Measurements from ENCODE around the gene PVALEF. TPM values are rescaled to one million over a fixed set of nuclear protein-coding genes. Genes with fewer than 3 reads are reported as not detected.

PVALEF gene
- polyA plus RNA-seq, 10 donors = 0.13 to 0.86 (median 0.43) TPM

DNA sequence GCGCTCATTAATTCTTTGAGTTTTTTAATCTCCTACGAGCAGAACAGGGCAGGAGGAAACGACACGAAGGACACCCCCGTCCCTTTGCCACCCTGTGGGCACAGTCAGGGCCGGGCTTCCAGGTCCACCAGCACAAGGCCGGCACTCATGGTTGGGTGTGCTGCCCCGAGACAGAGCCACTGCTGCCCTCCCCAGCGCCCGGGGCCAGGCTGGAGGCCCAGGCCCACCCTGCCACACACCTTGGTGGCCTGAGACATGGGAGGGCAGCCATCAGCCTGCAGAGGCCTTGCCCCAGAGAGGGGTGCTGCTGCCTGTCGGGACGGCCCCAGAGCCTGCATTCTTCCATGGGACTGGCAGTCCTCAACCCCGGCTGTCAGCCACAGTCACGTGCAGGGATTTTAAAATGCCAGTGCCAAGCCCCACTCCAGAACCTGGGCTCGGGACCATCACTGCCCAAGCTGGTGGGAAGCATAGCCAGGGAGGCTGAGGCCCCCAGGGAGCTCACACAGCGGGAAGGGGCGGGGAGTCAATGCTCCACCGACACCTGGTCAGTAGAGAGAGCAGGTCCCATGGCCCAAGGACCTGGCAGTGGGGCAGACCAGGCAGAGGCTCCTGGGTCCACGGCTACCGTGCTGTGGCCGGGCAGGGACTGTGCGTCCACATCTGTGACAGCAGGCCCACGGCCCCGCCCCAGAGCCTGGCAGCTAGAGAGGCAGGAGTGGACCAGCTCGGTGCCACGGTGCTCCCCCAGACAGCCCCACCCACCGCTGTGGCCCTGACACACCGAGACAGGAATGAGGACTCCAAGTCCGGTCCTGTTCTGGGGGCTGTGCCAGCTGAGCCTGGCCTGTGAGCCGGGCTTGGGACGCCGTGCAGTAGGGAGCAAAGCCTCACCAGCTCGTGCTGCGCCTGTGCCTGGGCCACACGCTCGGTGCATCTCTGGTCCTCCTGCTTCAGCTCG is 29.9 kb downstream of the PVALEF start:
- DNase-seq = no peak

GRCh38 chr17:81195941-81196495 is 30.7 kb downstream of the PVALEF start:
- DNase-seq = no peak

DNA sequence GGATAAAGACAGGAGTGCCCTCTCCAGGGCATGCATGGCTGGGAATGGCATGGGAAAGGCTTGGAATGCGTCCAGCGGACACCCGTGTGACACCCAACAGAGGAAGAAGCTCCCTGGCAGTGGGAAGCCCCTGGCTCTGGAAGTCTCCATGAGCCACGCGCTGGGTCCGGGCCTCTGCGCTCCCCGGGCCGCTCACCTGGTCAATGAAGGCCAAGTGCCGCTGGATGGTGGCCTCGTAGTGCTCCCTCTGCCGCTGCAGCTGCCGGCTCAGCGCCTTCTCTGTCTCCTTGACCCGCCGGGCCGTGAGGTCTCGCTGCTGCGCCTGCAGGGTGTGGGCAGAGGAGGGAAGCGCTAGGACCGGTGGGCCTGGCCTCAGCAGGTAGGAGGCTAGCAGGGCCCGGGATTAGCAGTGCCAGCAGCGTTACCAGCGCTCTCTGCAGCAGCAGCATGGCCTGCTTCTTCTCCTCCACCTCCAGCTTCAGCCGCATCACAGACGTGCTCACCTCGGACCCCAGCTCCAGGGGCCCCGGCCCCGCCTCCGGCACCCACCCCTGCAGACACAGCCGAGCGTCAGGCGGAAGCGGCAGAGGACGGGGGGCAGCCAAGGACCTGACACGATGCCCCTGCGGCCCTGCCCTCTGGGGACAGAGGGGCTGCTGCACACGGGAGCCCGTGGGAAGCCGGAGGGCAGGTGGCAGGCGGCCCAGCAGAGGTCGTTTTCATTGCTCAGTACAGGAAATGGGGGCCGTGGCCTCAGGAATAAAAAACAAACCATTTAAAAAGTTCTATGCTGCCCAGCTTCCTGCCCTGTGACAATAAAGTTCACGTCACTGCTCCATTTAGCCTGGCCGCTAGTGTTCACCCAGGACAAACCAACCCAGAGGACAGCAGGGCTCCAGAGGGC is 31.4 kb downstream of the PVALEF start:
- no peak for DNase-seq

- no peak for DNase-seq
These were observed 32.1 kb downstream of the PVALEF start for GRCh38 chr17:81197409-81197795.

- no peak for DNase-seq
These were observed 32.7 kb downstream of the PVALEF start for GRCh38 chr17:81197831-81198490.

GRCh38 chr17:81198826-81199481 is 33.6 kb downstream of the PVALEF start:
- no peak for DNase-seq

DNA sequence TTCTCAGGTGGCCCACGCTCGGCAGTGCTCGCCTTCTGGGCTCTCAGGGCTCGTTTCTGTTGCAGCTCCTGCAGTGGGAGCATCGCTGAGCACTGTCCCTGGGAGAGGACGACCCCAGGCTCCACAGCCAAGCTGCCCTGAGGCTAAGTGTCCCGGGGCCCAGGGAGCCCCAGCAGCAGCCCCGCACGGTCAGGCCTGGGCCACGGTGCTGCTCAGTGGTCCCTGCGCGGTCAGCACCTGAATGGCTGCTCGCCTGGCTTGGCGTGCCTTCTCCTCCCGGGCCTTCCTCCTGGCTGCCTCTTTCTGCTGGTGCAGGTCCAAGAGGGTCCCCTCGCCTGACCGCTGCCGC is 34.1 kb downstream of the PVALEF start:
- no peak for DNase-seq

- DNase-seq = no peak
These were observed 34.9 kb downstream of the PVALEF start for GRCh38 chr17:81200201-81200600.

- DNase-seq = peak in 2 of 3 donors; percentile 66 to 79
These were observed 35.6 kb downstream of the PVALEF start for GRCh38 chr17:81200695-81201580.

GRCh38 chr17:81202318-81202717 is 37.0 kb downstream of the PVALEF start:
- no peak for DNase-seq

DNA sequence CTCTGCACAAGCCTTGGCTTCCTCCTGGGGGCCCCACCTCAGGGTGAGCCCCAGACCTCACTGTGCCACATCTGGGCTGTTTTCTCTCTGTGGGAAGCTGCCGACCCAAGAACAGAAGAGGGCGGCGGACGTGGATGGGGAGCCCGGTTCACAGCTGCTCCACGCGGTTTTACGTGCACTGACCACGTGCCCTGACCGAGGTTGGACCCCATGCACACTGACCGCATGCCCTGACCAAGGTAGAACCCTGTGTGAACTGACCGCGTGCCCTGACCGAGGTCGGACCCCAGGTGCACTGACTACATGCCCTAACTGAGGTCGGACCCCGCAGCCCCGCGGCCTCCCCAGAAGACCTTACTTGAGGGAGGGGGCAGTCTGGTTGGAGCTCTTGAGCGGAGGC is 37.8 kb downstream of the PVALEF start:
- no peak for DNase-seq

- no peak for DNase-seq
These were observed 39.3 kb downstream of the PVALEF start for GRCh38 chr17:81204578-81204977.

GRCh38 chr17:81206166-81206565 is 40.9 kb downstream of the PVALEF start:
- DNase-seq = no peak

- DNase-seq = no peak
These were observed 41.4 kb downstream of the PVALEF start for GRCh38 chr17:81206657-81207056.

GRCh38 chr17:81207610-81208581 is 42.6 kb downstream of the PVALEF start:
- peak in 1 of 3 donors; percentile 10 for DNase-seq

DNA sequence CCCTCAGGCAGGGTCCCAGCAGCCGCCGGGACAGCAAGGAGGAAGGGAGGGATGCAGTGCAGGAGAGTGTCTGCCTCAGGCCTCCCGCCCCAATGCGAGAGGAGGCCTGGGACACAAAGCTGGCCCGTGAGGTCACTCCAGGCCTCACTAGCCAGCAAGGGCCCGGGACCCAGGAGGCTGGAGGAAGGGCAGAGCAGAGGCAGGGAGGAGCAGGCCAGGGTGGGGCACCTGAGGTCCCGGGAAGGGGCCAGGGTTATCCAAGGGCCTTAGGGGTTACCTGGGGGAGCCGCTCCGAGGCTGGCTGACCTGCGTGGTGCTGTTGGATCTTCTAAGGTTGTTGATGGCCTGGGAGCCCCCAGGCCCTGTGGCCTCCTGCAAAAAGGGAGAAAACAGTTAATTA is 43.3 kb downstream of the PVALEF start:
- DNase-seq = no peak

DNA sequence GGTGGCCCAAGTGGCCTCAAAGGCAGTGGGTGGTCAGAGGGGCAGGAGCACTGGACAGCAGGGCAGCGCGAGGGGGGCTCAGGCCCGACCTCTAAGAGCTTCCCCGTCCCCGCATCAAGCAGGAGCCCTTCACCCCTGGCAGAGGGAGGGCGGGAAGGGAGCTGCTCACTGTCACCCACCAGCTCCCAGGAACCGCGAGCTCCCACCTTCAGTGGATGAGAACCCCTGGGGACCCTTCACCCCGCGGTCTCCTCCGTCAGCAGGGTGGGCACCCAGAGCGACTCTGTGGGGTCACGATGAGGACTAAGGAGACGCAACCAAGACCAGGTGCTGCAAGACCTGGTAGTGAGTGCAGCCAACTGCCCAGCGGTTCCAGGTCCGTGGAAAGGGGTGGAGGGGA is 43.8 kb downstream of the PVALEF start:
- no peak for DNase-seq

DNA sequence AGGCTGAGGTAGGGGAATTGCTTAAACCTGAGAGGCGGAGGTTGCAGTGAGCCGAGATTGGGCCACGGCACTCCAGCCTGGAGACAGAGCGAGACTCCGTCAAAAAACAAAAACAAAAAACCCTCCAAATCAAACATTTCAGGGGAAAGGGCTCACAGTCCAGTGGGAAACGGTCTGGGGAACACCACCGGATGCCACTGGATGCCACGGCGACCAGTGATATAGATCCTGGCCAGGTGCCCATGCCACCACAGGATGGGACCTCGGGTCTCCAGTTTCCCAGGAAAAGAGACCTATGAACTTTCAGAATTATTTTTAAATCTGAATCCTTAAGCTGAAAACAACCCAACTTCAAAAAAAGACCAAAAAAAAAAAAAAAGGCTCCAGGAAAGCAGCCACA is 45.2 kb downstream of the PVALEF start:
- DNase-seq = no peak

DNA sequence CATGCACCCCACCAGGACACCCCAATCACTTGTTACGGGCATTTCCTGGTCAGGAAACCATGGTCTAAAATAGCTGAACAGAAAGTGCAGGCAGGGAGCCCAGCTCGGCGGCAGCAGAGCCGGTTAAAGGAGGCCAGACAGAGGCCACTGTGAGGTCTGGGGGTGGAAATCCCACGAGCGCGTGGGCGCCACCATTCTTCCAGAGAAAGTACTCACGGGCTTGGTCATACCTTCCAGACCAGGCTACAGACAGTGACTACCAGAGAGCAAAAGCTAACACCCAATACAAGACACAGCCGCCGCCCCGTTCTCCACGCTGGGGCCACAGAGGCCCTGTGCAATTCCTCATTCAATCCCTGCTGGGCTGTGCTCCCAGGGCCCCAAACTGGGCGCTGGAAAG is 45.6 kb downstream of the PVALEF start:
- no peak for DNase-seq
